OCI-LY7 (cell line): ENCODE results near the gene FGR. TPM values are rescaled to one million over a fixed set of nuclear protein-coding genes. Genes with fewer than 3 reads are reported as not detected.

Experiments
- BruUV-seq: library from RNA; stranded (reverse); fragments of 400-500 nt; replicated peaks from 2 replicates; lab custom pipeline; 2021; lab: Mats Ljungman, UMichigan
- CTCF ChIA-PET: fragments of 300-600 bp; sonication (Branson Sonifier 250); formaldehyde crosslinking; loops from one replicate; lab custom pipeline; 2022; ENCODE audit warnings: antibody characterized with exemption; ENCODE audit not compliant: unreplicated experiment; lab: Charles Lee
- POLR2A ChIA-PET: fragments of 300-600 bp; sonication (Branson Sonifier 250); formaldehyde crosslinking; loops from one replicate; lab custom pipeline; 2022; ENCODE audit warnings: antibody characterized with exemption; lab: Charles Lee
- DNase-seq: peaks from one replicate; pipeline ENCODE4 v3.0.0-alpha.2; 2015; ENCODE audit warnings: low spot score
- H2AFZ ChIP-seq: fragments of 200-600 bp; sonication (generic), shearing (Covaris generic); 2 replicates; pipeline ENCODE4 v1.6.1; 2014; ENCODE audit warnings: mild to moderate bottlenecking, antibody characterized with exemption, low read length, moderate library complexity
- H3K27ac ChIP-seq: fragments of 200-600 bp; sonication (generic); 2 replicates; pipeline ENCODE4 v1.5.1; 2014; ENCODE audit warnings: mixed run types, low read depth, mild to moderate bottlenecking, moderate library complexity, low read length, inconsistent platforms; ENCODE audit not compliant: poor library complexity, severe bottlenecking
- H3K36me3 ChIP-seq: fragments of 200-600 bp; sonication (generic); 2 replicates; pipeline ENCODE4 v1.6.1; 2014; ENCODE audit warnings: mild to moderate bottlenecking, antibody characterized with exemption, low read length, moderate library complexity, mixed read lengths; ENCODE audit not compliant: insufficient read depth
- H3K4me1 ChIP-seq: fragments of 200-600 bp; sonication (generic); 2 replicates; pipeline ENCODE4 v1.5.1; 2014; ENCODE audit warnings: mild to moderate bottlenecking, low read length; ENCODE audit not compliant: insufficient read depth, poor library complexity, severe bottlenecking
- H3K4me2 ChIP-seq: fragments of 200-600 bp; sonication (generic); 2 replicates; pipeline ENCODE4 v1.6.1; 2014; ENCODE audit warnings: mild to moderate bottlenecking, low read length
- H3K4me3 ChIP-seq: fragments of 200-600 bp; sonication (generic); 2 replicates; pipeline ENCODE4 v1.5.1; 2014; ENCODE audit warnings: mild to moderate bottlenecking, low read depth, low read length; ENCODE audit not compliant: poor library complexity, severe bottlenecking
- H3K79me2 ChIP-seq: fragments of 200-600 bp; sonication (generic); 2 replicates; pipeline ENCODE4 v1.6.1; 2016; ENCODE audit warnings: low read depth, mild to moderate bottlenecking, low read length, moderate library complexity, mixed read lengths; ENCODE audit not compliant: insufficient read depth
- H3K9me2 ChIP-seq: fragments of 200-600 bp; sonication (generic); 2 replicates; pipeline ENCODE4 v1.6.1; 2016; ENCODE audit warnings: mild to moderate bottlenecking, low read length, mixed read lengths; ENCODE audit not compliant: insufficient read depth
- H3K9me3 ChIP-seq: fragments of 200-600 bp; sonication (generic); 2 replicates; pipeline ENCODE4 v1.6.1; 2014; ENCODE audit warnings: mild to moderate bottlenecking, mixed run types, low read length, mixed read lengths
- H4K20me1 ChIP-seq: fragments of 200-600 bp; sonication (generic); 2 replicates; pipeline ENCODE4 v1.6.1; 2014; ENCODE audit warnings: mild to moderate bottlenecking, antibody characterized with exemption, low read length, moderate library complexity, mixed read lengths; ENCODE audit not compliant: insufficient read depth
- CTCF ChIP-seq: fragments of 200-600 bp; sonication (generic); conservative IDR thresholded peaks from 2 replicates; pipeline ENCODE4 v1.5.1; 2014; ENCODE audit warnings: mild to moderate bottlenecking, antibody characterized with exemption, low read length, moderate library complexity, mixed read lengths
- EZH2phosphoT487 ChIP-seq: fragments of 200-600 bp; sonication (generic); IDR thresholded peaks from 2 replicates; pipeline ENCODE4 v1.6.1; 2018; ENCODE audit warnings: low read depth, borderline replicate concordance, mild to moderate bottlenecking, mixed run types, antibody characterized with exemption, low read length, moderate library complexity, mixed read lengths
- intact Hi-C: fragments of 100-400 bp; cut with micrococcal nuclease; formaldehyde crosslinking; loops from one replicate; pipeline ENCODE4 v1.10.0; 2022; ENCODE audit not compliant: unreplicated experiment
- total RNA-seq, 2 experiments: library from RNA; depleted of rRNA in 1 of 2; stranded (reverse); fragments of >200 nt in 1 of 2; shearing (Covaris generic) in 1 of 2; gene quantifications; 2 replicates each; pipeline ENCODE4 v1.2.3, GENCODE V29; 2014 to 2022

Gene FGR
- total RNA-seq, 2 experiments from 2014 or later, result 1.2 to 2.2 TPM

GRCh38 chr1:27589841-27590426 lies 45.1 kb downstream of the FGR start:
- no peaks in the 10 kb centered on the region for H3K9me2 ChIP-seq
- intact Hi-C loops, result no loop called here
- H3K4me1 ChIP-seq, result no peaks in the 10 kb centered on the region
- DNase-seq, result no peak
- BruUV-seq, result no TSS peak
- H3K27ac ChIP-seq, result no peak overlapping the region
- H3K79me2 ChIP-seq, result no peaks in the 10 kb centered on the region
- no peak overlapping the region for H3K4me3 ChIP-seq
- H3K36me3 ChIP-seq, result no peaks in the 10 kb centered on the region
- no peaks in the 10 kb centered on the region for H3K9me3 ChIP-seq
- no peak overlapping the region for H2AFZ ChIP-seq
- ChIA-PET POLR2A (interaction anchor here (0.8 kb wide), 1 partner anchor 42 kb away, joined by 4 read pairs; no protein-coding TSS in a partner anchor), CTCF (no interaction called here)
- H4K20me1 ChIP-seq, result no peaks in the 10 kb centered on the region
- H3K4me2 ChIP-seq, result no peak overlapping the region
- TF ChIP-seq EZH2phosphoT487 (no peak), CTCF (no peak)

GRCh38 chr1:27589441-27589840 lies 45.5 kb downstream of the FGR start:
- Histone ChIP-seq H3K4me1 (no peaks in the 10 kb centered on the region), H3K36me3 (no peaks in the 10 kb centered on the region), H3K9me2 (no peaks in the 10 kb centered on the region), H3K27ac (no peak overlapping the region), H3K79me2 (no peaks in the 10 kb centered on the region), H3K4me3 (no peak overlapping the region), H2AFZ (no peak overlapping the region), H3K9me3 (no peaks in the 10 kb centered on the region), H4K20me1 (no peaks in the 10 kb centered on the region), H3K4me2 (no peak overlapping the region)
- CTCF ChIA-PET, result no interaction called here
- BruUV-seq, result no TSS peak
- intact Hi-C loops, result no loop called here
- POLR2A ChIA-PET, result no interaction called here
- TF ChIP-seq EZH2phosphoT487 (no peak), CTCF (no peak)
- DNase-seq, result no peak
